Measurements from ENCODE around the gene KLHDC7B. TPM values are rescaled to one million over a fixed set of nuclear protein-coding genes. Genes with fewer than 3 reads are reported as not detected.

Gene KLHDC7B
- total RNA-seq, 2 experiments from 2014 or later = 5.8 to 6.8 TPM

DNA sequence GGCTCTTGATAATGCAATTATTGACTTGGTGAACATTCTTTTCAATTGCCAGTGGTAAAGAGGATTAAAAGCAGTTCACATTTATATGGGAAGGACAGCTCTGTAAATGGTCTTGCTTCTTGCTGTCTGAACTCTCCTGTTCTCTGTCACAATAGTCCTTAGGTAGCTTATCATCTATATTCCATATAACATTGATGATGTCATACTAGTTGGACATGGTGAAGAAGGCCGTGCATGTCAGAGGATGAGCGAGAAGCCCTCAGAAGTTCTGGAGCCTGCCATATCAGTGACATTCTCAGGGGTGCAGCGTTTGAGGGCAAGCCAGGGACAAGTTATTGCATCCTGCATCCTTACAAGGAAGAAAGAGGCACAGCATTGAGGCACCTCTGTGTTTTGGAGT, 39.5 kb downstream of the KLHDC7B start:
- peaks cover 18% of the 10 kb centered on the region for H3K4me1 Mint-ChIP-seq (ENCODE audit: low read depth)
- intact Hi-C loops (cut with micrococcal nuclease) = no loop called here
- peaks cover 14% of the 10 kb centered on the region for H3K36me3 Mint-ChIP-seq (ENCODE audit: low read depth)
- no peak overlapping the region for H3K27ac Mint-ChIP-seq
- POLR2A ChIA-PET = interaction anchor here (1.3 kb wide), 1 partner anchor 10 kb away, joined by 3 read pairs; no protein-coding TSS in a partner anchor
- DNase-seq (no peak), ATAC-seq (no peak)
- CTCF ChIA-PET = interaction anchor here (1.1 to 1.9 kb wide), 2 partner anchors 23 to 60 kb away, joined by 3 to 6 read pairs; partner anchors contain the start of genes SCO2 and SYCE3
- no peaks in the 10 kb centered on the region for H3K27me3 Mint-ChIP-seq
- no peak overlapping the region for H3K4me3 Mint-ChIP-seq
- TF ChIP-seq CTCF (IDR thresholded peaks at IDR 0.05) = no peak
- H3K9me3 Mint-ChIP-seq = no peaks in the 10 kb centered on the region

DNA sequence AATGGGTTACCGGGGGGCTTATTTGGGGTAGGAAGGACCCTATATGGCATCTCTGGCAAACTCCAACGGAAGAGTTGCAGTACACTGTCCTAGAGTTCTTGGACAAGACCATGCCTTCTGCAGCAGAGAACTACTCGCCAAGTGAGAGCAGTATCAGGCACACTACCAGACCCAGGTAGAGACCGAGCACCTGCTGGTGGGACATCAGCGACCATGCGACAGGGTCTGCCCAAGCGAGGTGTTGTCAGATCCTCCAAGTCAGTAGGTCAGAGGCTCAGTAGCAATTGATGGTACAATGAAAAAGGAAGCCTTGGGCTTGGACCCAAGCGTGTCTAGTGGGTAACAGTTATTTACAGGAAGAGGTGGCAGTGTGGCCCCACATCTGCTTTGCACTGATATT, 40.1 kb downstream of the KLHDC7B start:
- H3K4me3 Mint-ChIP-seq = no peak overlapping the region

DNA sequence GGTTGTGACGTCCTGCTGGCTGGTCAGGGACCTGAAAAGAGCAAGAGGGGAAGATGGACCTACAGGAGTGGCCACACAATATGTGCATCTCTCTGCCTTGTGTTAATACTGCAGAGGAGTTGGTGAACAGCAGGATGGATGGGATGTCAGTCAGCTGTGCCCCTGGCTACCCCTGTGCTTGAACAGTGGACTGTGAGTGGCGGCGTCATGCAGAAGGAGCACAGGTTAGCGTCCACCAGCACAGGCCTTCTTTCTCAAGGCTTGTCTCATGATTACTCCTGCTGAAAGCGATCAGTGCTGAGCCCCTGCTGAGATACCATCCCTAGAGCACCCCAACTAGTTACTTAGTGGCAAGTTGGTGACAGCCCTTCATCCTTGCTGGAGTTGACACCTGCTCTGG, 40.7 kb downstream of the KLHDC7B start:
- POLR2A ChIA-PET = no interaction called here
- peaks cover 13% of the 10 kb centered on the region for H3K4me1 Mint-ChIP-seq (ENCODE audit: low read depth)
- no peak overlapping the region for H3K27ac Mint-ChIP-seq
- DNase-seq = no peak
- peaks cover 7% of the 10 kb centered on the region for H3K36me3 Mint-ChIP-seq (ENCODE audit: low read depth)
- H3K27me3 Mint-ChIP-seq = no peaks in the 10 kb centered on the region
- no peak for ATAC-seq
- intact Hi-C loops (cut with micrococcal nuclease) = no loop called here
- no peak for TF ChIP-seq CTCF (IDR thresholded peaks at IDR 0.05)
- no peaks in the 10 kb centered on the region for H3K9me3 Mint-ChIP-seq
- no peak overlapping the region for H3K4me3 Mint-ChIP-seq
- CTCF ChIA-PET = interaction anchor here (1.9 to 2.7 kb wide), 2 partner anchors 34 to 61 kb away, joined by 6 to 9 read pairs; partner anchors contain the start of gene SCO2

More for the DNA sequence above, 40.1 kb downstream of the KLHDC7B start:
- no peak overlapping the region for H3K27ac Mint-ChIP-seq
- DNase-seq (no peak), ATAC-seq (no peak)
- peaks cover 16% of the 10 kb centered on the region for H3K4me1 Mint-ChIP-seq (ENCODE audit: low read depth)
- CTCF ChIA-PET = interaction anchor here (1.1 to 1.9 kb wide), 2 partner anchors 23 to 60 kb away, joined by 3 to 6 read pairs; partner anchors contain the start of genes SCO2 and SYCE3
- intact Hi-C loops (cut with micrococcal nuclease) = no loop called here
- H3K36me3 Mint-ChIP-seq (ENCODE audit: low read depth) = peaks cover 10% of the 10 kb centered on the region
- TF ChIP-seq CTCF (IDR thresholded peaks at IDR 0.05) = no peak
- H3K27me3 Mint-ChIP-seq = no peaks in the 10 kb centered on the region
- POLR2A ChIA-PET = no interaction called here
- H3K9me3 Mint-ChIP-seq = no peaks in the 10 kb centered on the region

GRCh38 chr22:50587407-50587806, 41.7 kb downstream of the KLHDC7B start:
- Mint-ChIP-seq H3K27ac (no peak overlapping the region), H3K27me3 (no peaks in the 10 kb centered on the region), H3K9me3 (no peaks in the 10 kb centered on the region), H3K4me1 (ENCODE audit: low read depth) (peaks cover 8% of the 10 kb centered on the region), H3K4me3 (no peak overlapping the region), H3K36me3 (ENCODE audit: low read depth) (peaks cover 6% of the 10 kb centered on the region)
- ATAC-seq (no peak), DNase-seq (no peak)
- no peak for TF ChIP-seq CTCF (IDR thresholded peaks at IDR 0.05)
- ChIA-PET CTCF (interaction anchor here (0.9 to 2.7 kb wide), 2 partner anchors 13 to 33 kb away, joined by 3 to 9 read pairs; no protein-coding TSS in a partner anchor), POLR2A (interaction anchor here (1.1 kb wide), 1 partner anchor 37 kb away, joined by 3 read pairs; no protein-coding TSS in a partner anchor)
- intact Hi-C loops (cut with micrococcal nuclease) = no loop called here

DNA sequence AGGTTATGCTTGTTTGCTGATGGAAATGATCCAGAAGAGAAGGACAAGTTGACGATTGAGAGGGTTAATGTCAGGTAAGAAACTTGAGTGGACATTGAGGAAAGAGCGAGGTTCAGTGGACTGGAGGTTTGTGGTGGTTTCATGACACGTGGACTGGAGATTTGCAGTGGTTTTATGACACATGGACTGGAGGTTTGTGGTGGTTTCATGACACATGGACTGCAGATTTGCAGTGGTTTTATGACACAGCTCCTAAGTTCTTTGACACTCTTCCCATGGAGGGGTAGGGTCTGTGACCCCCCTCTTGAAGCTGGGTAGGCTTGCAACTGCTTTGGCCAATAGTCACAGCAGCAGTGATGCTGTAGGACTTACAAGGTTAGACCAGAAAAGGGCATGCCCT, 49.5 kb downstream of the KLHDC7B start:
- H3K27ac Mint-ChIP-seq = no peak overlapping the region
- CTCF ChIA-PET = no interaction called here
- no peak for ATAC-seq
- peaks cover 3% of the 10 kb centered on the region for H3K4me1 Mint-ChIP-seq (ENCODE audit: low read depth)
- TF ChIP-seq CTCF (IDR thresholded peaks at IDR 0.05) = no peak
- POLR2A ChIA-PET = no interaction called here
- intact Hi-C loops (cut with micrococcal nuclease) = no loop called here
- no peak overlapping the region for H3K4me3 Mint-ChIP-seq
- no peaks in the 10 kb centered on the region for H3K9me3 Mint-ChIP-seq
- peaks cover 8% of the 10 kb centered on the region for H3K27me3 Mint-ChIP-seq
- DNase-seq = no peak
- H3K36me3 Mint-ChIP-seq (ENCODE audit: low read depth) = peaks cover 5% of the 10 kb centered on the region

Measured in activated CD8-positive, alpha-beta T cell treated with anti-CD3 and anti-CD28 coated beads for 36 hours (primary cell).